ENCODE results near the gene CPNE7.

The CPNE7 gene

GRCh38 chr16:89607937-89608740, 32.6 kb downstream of the CPNE7 start:
- DNase-seq = no peak

- DNase-seq = no peak
Measured at GRCh38 chr16:89610108-89610453, 34.5 kb downstream of the CPNE7 start.

- no peak for DNase-seq
Measured at GRCh38 chr16:89612415-89613166, 37.0 kb downstream of the CPNE7 start.

DNA sequence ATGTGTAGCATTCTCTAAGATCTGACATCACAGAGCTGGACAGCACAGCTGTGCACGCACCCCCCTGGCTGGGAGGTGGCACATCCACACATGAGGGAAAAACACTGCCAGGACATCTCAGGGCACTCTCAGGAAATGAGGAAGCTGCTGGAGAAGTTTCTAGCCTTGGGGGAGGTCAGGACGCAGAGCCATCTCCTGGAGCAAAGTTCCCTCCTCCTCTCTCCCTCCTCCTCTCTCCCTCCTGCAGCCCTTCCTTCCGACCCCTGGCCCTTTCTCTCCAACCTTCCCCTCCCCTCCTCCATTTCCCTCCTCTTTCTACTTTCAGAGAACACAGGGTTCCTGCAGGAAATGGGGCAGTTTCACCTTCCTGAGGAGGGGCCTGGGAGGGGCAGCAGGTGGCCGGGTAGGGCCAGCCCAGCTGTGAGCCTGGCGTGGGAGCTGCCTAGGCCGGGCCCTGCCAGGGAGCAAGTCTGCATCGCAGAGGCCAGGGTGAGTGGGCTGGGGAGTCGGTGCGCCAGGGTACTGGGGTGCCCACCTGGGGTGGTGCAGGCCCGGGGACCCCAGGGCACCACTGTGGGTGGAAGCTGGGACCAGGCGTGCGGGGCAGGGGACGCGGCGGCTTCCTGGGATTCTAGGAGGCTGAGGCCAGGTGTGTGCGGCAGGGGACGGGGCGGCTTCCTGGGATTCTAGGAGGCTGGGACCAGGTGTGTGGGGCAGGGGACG, 37.8 kb downstream of the CPNE7 start, which contains the start of gene DPEP1:
TSS of gene DPEP1 (plus strand) at position 412 of the 723 bp plus-strand sequence. CDS start 16,769 bp downstream, outside the sequence.
- no peak for DNase-seq

- DNase-seq = no peak
Measured at GRCh38 chr16:89613954-89614459, 38.4 kb downstream of the CPNE7 start.

DNA sequence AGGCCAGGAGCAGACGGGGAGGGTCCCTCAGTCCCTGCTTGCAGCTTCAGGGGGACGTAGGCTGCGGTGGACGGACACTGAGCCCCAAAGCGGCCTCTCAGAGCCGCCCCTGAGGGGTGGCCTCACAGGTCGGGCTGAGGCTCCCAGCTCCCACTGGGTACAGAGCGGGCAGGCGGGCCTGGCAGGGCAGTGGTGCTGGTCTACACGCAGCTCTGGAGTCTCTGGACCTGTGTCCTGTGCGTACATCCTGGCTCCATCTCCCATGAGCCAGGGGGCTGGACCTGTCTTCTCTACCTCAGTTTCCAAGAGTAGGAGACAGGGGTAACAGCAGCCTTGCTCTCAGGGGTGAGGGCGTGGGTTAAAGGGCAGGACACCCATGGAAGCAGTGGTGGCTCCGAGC, 39.6 kb downstream of the CPNE7 start:
- no peak for DNase-seq

DNA sequence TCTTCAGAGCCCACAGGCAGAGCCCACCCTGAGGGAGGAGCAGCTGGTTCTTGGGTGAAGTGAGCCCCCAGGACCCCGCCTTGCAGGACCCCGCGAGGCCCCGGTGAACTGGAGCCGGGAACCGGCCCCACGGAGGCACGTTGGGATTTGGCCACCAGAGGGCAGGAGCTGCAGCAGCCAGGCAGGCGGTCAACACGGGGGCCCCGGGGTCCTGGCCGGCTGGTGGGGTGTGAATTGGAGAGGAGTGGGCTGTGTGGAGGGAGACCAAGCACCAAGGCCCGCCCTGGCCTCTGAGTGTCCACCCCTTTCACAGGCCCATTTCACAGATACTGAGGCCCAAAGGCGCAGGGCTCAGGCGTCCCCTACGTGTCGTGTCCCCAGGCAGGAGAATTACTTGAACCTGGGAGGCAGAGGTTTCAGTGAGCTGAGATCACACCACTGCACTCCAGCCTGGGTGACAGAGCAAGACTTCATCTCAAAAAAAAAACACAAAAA, 40.1 kb downstream of the CPNE7 start:
- DNase-seq = no peak

GRCh38 chr16:89616623-89617022, 41.1 kb downstream of the CPNE7 start:
- no peak for DNase-seq

DNA sequence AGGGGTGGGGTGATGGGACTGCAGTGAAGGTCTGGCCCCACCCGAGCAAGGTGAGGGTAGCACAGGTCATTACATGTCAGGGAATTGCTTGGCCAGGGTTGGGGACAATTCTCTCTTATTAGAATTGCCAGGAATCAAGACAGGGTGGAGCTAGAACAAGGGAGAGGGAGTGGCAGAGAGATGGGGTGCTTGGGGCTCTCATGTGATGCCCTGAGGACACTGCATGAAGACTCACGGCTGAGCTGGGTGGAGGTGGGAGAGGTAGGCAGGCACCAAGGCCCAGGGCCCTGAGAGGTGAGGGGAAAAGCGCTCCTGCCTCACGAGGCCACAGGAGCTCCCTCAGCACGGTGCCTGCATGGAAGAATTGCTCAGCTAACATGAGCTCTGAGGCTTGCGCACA, 41.5 kb downstream of the CPNE7 start:
- DNase-seq = no peak

DNA sequence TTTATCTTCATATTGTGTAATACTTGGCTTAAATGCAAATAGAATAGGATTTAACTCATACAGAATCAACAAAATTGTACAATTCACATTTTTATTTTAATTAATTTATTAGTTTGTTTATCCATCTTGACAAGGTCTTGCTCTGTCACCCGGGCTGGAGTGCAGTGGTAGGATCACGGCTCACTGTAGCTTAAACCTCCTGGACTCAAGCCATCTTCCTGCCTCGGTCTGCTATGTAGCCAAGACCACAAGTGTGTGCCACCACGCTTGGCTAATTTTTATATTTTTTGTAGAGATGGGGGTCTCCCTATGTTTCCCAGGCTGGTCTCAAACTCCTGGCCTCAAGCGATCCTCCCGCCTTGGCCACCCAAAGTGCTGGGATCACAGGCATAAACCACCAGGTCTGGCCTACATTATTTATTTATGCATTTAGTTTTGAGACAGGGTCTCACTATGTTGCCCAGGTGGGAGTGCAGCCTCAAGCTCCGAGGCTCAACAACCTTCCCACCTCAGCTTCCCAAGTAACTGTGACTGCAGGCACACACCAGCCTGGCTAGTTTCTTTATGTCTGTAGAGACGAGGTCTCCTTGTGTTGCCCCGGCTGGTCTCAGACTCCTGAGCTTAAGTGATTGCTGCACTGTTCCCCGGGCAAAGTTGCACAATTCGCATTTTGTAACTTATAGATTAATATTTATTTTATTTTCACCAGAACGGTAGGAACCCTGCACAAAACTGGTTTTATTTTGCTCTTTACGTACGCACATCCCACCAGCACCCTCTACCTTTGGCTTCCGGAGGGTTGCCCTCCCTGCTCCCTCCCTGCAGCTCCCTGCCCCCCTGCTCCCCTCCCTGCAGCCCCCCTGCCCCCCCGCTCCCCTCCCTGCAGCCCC, 42.8 kb downstream of the CPNE7 start:
- DNase-seq = no peak

- DNase-seq = no peak
Measured at GRCh38 chr16:89619840-89620239, 44.3 kb downstream of the CPNE7 start.

DNA sequence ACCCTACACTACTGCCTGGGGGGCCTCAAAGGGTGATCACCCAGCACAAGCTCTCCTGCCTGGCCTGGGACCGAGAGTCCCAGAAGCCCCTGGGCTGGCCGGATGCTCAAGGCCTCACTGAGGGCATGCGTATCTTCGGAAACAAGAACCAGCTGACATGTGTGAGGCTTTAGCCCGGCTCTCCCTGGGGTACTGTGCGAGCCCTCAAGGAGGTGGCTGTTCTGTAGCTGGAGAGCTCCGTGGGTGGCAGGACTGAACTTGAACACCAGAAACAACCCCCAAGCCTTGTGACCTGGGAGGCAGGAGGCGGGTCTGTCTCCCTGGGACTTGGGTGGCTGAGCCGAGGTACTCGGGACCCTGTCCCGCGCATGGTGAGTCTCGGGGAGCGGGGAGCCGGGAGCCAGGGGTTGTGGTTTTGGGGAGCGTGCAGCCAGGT, 44.9 kb downstream of the CPNE7 start:
- no peak for DNase-seq

DNA sequence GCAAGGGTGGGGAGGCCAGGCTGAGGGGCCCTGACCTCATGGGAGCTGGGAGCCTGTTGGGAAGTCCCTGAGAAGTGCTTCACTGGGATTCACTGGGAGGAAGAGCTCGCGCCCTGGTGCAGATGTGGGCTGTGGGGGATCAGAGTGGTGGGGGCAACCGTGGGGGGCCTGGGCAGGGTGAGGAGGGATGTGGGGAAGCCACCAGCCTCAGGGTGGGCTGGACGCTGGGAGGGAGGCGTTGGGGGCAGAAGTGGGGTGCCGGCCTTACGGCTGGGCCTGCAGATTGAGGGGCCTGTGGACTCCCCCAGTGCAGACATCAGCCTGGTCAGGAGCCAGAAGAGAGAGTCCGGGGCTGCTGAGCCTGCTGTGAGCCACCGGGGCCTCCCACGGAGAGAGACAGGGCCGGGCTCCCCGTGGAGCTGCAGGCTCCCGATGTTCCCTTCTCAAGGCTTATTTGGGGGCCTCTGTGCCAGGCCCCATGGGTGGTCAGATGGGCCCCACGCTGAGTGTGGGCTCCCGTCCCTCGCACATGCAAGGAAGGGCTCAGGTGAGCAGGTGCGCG, 45.7 kb downstream of the CPNE7 start:
- no peak for DNase-seq

DNA sequence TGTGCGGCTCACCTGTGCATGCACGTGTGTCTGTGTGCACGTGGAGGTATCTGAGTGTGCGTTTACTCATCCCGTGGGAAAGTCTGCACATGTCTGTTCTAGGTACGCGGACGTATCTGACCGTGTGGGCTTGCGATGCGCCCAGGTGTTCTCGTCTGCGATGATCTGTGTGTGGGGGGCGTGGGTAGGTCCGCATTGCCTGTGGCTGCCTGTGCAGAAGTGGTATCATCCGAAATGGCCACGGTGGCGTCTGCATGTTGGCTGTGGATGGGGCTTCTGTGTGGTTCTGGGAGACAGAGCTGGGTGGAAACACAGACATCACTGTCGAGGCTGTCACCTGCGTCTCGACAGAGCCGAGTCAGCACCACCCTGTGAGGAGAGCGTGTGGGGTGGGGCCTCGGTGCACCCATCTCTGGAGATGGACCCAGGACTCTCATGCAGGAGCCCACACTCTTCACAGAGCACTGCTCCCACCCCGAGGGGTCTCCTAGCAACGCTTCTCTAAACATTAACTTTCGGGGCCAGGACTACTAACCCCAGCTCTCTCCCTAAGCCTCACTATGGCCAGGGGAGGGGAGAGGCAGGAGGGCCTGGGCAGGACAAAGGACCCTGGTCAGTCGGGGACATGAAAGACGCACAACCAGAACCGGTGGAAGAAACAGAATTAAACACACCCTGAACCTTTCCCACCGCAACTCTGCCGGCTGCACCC, 46.3 kb downstream of the CPNE7 start:
- DNase-seq = no peak

GRCh38 chr16:89623511-89624261, 48.1 kb downstream of the CPNE7 start:
- DNase-seq = no peak

DNA sequence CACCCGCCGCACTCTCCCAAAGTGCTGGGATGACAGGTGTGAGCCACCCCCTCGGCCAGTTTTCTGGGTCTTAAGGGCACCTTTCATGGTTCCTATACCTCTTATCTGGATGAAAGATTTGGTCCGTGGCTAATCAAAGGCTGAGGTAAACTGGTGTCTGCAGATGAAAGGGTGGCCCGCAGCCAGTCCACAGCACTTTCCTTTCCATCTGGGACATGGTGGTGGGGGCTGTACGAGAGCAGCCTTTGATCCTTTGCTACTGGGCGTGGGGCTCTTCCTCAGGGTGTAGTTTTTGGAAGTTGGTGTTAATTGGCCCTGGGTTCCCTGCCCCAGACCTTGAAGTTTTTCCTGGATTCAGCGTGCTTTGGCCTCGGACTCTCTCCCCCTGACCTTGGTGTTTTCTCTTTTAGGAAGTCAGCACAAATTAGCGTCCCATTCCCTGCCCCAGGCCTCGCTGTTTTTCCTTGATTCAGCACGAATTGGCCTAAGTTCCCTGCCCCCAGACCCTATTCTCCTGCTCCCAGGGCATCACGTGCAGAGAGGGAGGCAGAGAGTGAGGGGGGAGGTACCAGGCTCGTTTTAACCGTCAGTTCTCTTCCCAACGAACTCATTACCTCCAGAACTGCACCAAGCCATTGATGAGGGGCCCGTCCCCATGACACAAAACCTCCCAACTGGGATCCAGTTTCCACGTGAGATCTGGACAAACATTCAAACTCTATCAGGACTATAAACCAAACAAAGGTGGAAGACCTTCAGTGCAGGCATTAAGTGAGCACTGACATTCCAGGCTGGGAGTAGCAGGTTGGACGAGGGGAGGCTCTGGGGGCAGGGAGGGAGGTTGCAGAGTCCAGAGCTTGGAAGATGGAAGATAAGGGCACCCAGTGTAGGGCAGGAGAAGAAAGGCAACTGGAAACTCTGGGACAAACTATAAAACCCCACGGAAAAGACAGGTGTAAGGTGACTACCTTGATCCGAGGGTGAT, 49.5 kb downstream of the CPNE7 start:
- no peak for DNase-seq

DNA sequence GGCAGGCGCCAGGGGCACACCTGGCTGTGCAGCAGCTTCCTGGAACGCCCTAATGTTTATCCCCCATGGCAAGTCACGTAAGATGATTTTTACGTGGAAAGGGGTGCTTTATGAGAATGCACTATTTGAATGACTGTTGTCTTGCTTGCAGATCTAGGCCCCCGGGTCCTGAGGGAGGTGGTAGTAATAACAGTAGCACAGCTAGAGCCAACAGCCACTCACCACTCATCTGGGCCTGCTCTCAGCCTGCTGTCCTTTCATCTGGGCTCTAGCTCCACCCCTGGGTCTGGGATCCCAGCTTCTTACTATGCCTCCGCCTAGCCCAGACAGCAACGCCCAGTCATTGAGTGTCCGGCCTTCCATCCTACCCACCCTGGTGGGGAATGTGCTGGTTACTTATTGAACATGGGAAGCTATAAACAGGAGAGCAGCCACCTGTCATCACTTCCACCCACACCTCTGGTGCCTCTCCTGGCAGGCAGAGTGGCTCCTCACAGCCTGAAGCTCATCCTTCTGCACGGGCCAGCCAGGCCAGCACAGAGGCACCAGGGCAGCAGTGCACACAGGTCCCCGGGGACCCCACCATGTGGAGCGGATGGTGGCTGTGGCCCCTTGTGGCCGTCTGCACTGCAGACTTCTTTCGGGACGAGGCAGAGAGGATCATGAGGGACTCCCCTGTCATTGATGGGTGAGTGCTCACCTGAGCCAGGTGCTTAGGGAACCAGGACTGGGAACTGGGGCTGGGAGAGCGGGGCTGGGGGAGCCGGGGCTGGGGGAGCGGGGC, 54.5 kb downstream of the CPNE7 start:
- no peak for DNase-seq

DNA sequence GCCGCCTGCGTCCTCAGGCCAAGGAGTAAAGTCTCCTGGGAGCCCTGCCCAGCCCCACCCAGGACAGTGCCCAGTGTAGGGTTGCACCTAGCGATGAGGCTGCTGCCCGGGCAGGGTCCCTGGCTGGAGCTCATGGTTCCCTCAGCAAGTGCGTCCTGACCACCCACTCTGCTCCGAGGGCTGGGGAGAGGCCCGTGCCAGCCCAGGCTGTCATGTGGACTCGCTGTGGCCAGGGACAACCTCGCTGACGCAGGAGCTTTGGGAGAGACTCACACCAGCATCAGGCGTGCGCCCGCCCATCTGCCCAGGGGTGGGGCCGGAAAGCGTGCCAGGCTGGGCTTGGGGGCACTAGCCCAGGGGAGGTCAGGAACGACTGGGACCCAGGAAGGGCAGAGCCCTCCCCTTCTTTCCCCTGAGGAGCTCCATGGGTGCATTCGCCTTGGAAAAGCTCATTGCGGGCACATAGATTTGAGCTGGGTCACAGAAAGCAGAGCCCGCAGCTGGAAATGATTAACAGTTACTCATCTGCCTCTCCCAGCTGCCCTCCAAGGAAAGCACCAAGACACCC, 57.6 kb downstream of the CPNE7 start:
- DNase-seq = no peak

Measured in NCI-H446 treated with DMSO at 0.1 percent for 48 hours (cell line).